HL-60 (cell line): Measurements from ENCODE around the gene GJD4.

ENCODE experiments used
- DNase-seq, 2 experiments: peaks; one replicate each; pipeline ENCODE4 v3.0.0-alpha.2; 2010 to 2020; ENCODE audit warnings: low read depth in 1 of 2, low spot score in 1 of 2
- H3K27ac ChIP-seq: fragments of 250-450 bp; sonication (Bioruptor Pico); replicated peaks from 2 replicates; pipeline ENCODE4 v1.5.1; 2020; ENCODE audit warnings: mild to moderate bottlenecking, moderate library complexity
- H3K27me3 ChIP-seq: fragments of 250-450 bp; sonication (Bioruptor Pico); 2 replicates; pipeline ENCODE4 v1.5.1; 2021; ENCODE audit warnings: mild to moderate bottlenecking, moderate library complexity; ENCODE audit not compliant: insufficient read depth, poor library complexity, severe bottlenecking
- H3K4me3 ChIP-seq: replicated peaks from 2 replicates; pipeline ENCODE4 v1.5.1; 2011; ENCODE audit warnings: mild to moderate bottlenecking, control low read depth, low read length; ENCODE audit not compliant: insufficient read depth
- GABPA ChIP-seq: IDR thresholded peaks from 2 replicates; pipeline ENCODE4 v1.6.1; 2012; ENCODE audit warnings: low read depth
- POLR2AphosphoS5 ChIP-seq: IDR thresholded peaks from 2 replicates; pipeline ENCODE4 v1.6.1; 2012; ENCODE audit warnings: low read depth
- SPI1 ChIP-seq: IDR thresholded peaks from 2 replicates; pipeline ENCODE4 v1.6.1; 2012; ENCODE audit warnings: low read depth, mild to moderate bottlenecking, borderline replicate concordance
- TF ChIP-seq, protein P1 (sequence below): IDR thresholded peaks from 2 replicates; pipeline ENCODE4 v1.6.1; 2012; ENCODE audit warnings: low read depth; ENCODE audit not compliant: insufficient replicate concordance
- TF ChIP-seq, protein P2 (sequence below): IDR thresholded peaks from one replicate; pipeline ENCODE4 v1.5.1; 2011; ENCODE audit warnings: low read length, control low read depth, inconsistent platforms; ENCODE audit not compliant: insufficient read depth

The GJD4 gene

DNA sequence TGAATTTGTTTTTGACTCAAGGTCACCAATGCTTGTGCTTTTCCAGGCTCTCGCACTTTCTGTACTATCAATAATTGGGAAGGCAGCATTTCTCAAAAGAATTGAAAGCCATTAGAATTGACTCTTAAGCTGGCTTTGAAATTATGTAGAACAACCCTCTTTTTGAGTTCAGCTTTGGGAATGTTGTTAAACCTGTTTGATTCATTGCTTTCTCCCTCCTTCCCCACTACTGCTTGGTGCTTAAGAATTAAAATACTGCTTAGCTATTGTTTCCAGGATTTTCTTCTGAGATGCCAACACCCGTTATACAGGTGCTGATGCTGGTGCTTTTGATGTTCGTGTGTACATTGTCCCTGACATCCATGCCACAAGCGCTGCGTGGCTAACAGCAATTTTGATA is 52.5 kb downstream of the GJD4 start:
- TF ChIP-seq POLR2AphosphoS5 (no peak), GABPA (no peak), SPI1 (no peak)
- TF ChIP-seq, protein P1, sequence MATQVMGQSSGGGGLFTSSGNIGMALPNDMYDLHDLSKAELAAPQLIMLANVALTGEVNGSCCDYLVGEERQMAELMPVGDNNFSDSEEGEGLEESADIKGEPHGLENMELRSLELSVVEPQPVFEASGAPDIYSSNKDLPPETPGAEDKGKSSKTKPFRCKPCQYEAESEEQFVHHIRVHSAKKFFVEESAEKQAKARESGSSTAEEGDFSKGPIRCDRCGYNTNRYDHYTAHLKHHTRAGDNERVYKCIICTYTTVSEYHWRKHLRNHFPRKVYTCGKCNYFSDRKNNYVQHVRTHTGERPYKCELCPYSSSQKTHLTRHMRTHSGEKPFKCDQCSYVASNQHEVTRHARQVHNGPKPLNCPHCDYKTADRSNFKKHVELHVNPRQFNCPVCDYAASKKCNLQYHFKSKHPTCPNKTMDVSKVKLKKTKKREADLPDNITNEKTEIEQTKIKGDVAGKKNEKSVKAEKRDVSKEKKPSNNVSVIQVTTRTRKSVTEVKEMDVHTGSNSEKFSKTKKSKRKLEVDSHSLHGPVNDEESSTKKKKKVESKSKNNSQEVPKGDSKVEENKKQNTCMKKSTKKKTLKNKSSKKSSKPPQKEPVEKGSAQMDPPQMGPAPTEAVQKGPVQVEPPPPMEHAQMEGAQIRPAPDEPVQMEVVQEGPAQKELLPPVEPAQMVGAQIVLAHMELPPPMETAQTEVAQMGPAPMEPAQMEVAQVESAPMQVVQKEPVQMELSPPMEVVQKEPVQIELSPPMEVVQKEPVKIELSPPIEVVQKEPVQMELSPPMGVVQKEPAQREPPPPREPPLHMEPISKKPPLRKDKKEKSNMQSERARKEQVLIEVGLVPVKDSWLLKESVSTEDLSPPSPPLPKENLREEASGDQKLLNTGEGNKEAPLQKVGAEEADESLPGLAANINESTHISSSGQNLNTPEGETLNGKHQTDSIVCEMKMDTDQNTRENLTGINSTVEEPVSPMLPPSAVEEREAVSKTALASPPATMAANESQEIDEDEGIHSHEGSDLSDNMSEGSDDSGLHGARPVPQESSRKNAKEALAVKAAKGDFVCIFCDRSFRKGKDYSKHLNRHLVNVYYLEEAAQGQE: no peak
- TF ChIP-seq, protein P2, sequence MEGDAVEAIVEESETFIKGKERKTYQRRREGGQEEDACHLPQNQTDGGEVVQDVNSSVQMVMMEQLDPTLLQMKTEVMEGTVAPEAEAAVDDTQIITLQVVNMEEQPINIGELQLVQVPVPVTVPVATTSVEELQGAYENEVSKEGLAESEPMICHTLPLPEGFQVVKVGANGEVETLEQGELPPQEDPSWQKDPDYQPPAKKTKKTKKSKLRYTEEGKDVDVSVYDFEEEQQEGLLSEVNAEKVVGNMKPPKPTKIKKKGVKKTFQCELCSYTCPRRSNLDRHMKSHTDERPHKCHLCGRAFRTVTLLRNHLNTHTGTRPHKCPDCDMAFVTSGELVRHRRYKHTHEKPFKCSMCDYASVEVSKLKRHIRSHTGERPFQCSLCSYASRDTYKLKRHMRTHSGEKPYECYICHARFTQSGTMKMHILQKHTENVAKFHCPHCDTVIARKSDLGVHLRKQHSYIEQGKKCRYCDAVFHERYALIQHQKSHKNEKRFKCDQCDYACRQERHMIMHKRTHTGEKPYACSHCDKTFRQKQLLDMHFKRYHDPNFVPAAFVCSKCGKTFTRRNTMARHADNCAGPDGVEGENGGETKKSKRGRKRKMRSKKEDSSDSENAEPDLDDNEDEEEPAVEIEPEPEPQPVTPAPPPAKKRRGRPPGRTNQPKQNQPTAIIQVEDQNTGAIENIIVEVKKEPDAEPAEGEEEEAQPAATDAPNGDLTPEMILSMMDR: no peak

More for the DNA sequence above, 52.5 kb downstream of the GJD4 start:
- no peaks in the 10 kb centered on the region for H3K27me3 ChIP-seq
- H3K27ac ChIP-seq: no peak overlapping the region
- H3K4me3 ChIP-seq: no peak overlapping the region
- no peak for DNase-seq
